Uterus (tissue), 4 donors: ENCODE results near the gene SPIRE2. TPM values are rescaled to one million over a fixed set of nuclear protein-coding genes. Genes with fewer than 3 reads are reported as not detected.
A peak's percentile ranks its signal among the peaks of the same experiment; 100 is the strongest.

Experiments
- DNase-seq, 2 donors: peaks; one replicate each; pipeline ENCODE4 v3.0.0-alpha.2; 2019 to 2020
- H3K27ac ChIP-seq, 2 donors: fragments of 200-600 bp; sonication (generic); 1 replicate in 1 of 2; 2 replicates in 1 of 2; pipeline ENCODE4 v1.5.1; 2016 to 2018
- H3K27me3 ChIP-seq, 2 donors: fragments of 200-600 bp; sonication (generic); one replicate each; pipeline ENCODE4 v1.5.1; 2018 to 2019; ENCODE audit warnings: control low read depth in 1 of 2
- H3K36me3 ChIP-seq, 2 donors: fragments of 200-600 bp; sonication (generic); one replicate each; pipeline ENCODE4 v1.5.1; 2019; ENCODE audit warnings: control low read depth in 1 of 2
- H3K4me1 ChIP-seq, 2 donors: fragments of 200-600 bp; sonication (generic); one replicate each; pipeline ENCODE4 v1.5.1; 2018 to 2019; ENCODE audit warnings: control low read depth in 1 of 2
- H3K4me3 ChIP-seq, 2 donors: fragments of 200-600 bp; sonication (generic); 1 replicate in 1 of 2; 2 replicates in 1 of 2; pipeline ENCODE4 v1.5.1; 2018 to 2019; ENCODE audit warnings: mild to moderate bottlenecking in 1 of 2
- H3K9me3 ChIP-seq, 2 donors: fragments of 200-600 bp; sonication (generic); one replicate each; pipeline ENCODE4 v1.5.1; 2019; ENCODE audit warnings: control low read depth in 1 of 2
- CTCF ChIP-seq, 4 experiments: fragments of 200-600 bp in 2 of 4; fragments of 450-650 bp in 2 of 4; sonication (generic) in 2 of 4; IDR thresholded peaks; one replicate each; pipeline ENCODE4 v1.5.1; 2016 to 2019; ENCODE audit warnings: antibody characterized with exemption in 4 of 4, mild to moderate bottlenecking in 2 of 4, moderate library complexity in 1 of 4
- POLR2A ChIP-seq, 2 donors: fragments of 450-650 bp; IDR thresholded peaks; one replicate each; pipeline ENCODE4 v1.6.1; 2016; ENCODE audit warnings: antibody characterized with exemption in 2 of 2, mild to moderate bottlenecking in 1 of 2, moderate library complexity in 1 of 2
- intact Hi-C: fragments of 100-400 bp; cut with DNase I; formaldehyde crosslinking; loops from one replicate; pipeline ENCODE4 v1.15.1; 2023; ENCODE audit warnings: low total_unique reads
- total RNA-seq, 4 donors: library from RNA; depleted of rRNA in 3 of 4; stranded (reverse); fragments of >200 nt in 3 of 4; gene quantifications; one replicate each; pipeline versions ENCODE4 v1.1.0 to v1.2.4, GENCODE V29; 2014 to 2023
- donor health status: DM: yes; HTN: yes; CAD: no.

The SPIRE2 gene
- total RNA-seq, 4 donors from 2014 or later: 1.2 to 7.5 (median 3.3) TPM

- Histone ChIP-seq H3K4me1 (no peaks in the 10 kb centered on the region), H3K27me3 (no peaks in the 10 kb centered on the region), H3K36me3 (no peaks in the 10 kb centered on the region), H3K9me3 (peaks cover 0 to 6% of the 10 kb centered on the region in 2 donors), H3K27ac (peak overlapping the region; percentile 32 to 64), H3K4me3 (no peak overlapping the region)
- no peak for TF ChIP-seq POLR2A (IDR thresholded peaks at IDR 0.05)
- TF ChIP-seq CTCF (IDR thresholded peaks at IDR 0.05): no peak
- DNase-seq: no peak
- intact Hi-C loops: no loop called here
Measured at GRCh38 chr16:89864527-89864820, 36.2 kb downstream of the SPIRE2 start.

GRCh38 chr16:89867918-89868317, 39.6 kb downstream of the SPIRE2 start:
- TF ChIP-seq CTCF (IDR thresholded peaks at IDR 0.05): no peak
- TF ChIP-seq POLR2A (IDR thresholded peaks at IDR 0.05): no peak
- intact Hi-C loops: no loop called here
- H3K27ac ChIP-seq: no peak overlapping the region
- H3K4me3 ChIP-seq: no peak overlapping the region
- DNase-seq: no peak
- peaks cover 0 to 6% of the 10 kb centered on the region in 2 donors for H3K4me1 ChIP-seq
- H3K36me3 ChIP-seq: no peaks in the 10 kb centered on the region
- no peaks in the 10 kb centered on the region for H3K27me3 ChIP-seq
- H3K9me3 ChIP-seq: peaks cover 0 to 6% of the 10 kb centered on the region in 2 donors

GRCh38 chr16:89869911-89870310, 41.6 kb downstream of the SPIRE2 start:
- no peak for DNase-seq
- no peak for TF ChIP-seq CTCF (IDR thresholded peaks at IDR 0.05)
- no peak for TF ChIP-seq POLR2A (IDR thresholded peaks at IDR 0.05)
- no peak overlapping the region for H3K4me3 ChIP-seq
- H3K27me3 ChIP-seq: no peaks in the 10 kb centered on the region
- no peak overlapping the region for H3K27ac ChIP-seq
- H3K36me3 ChIP-seq: no peaks in the 10 kb centered on the region
- peaks cover 0 to 12% of the 10 kb centered on the region in 2 donors for H3K4me1 ChIP-seq
- intact Hi-C loops: no loop called here
- peaks cover 0 to 6% of the 10 kb centered on the region in 2 donors for H3K9me3 ChIP-seq

- H3K36me3 ChIP-seq: no peaks in the 10 kb centered on the region
- H3K4me1 ChIP-seq: peaks cover 0 to 12% of the 10 kb centered on the region in 2 donors
- H3K27ac ChIP-seq: no peak overlapping the region
- no peak overlapping the region for H3K4me3 ChIP-seq
- H3K27me3 ChIP-seq: no peaks in the 10 kb centered on the region
- no peak for TF ChIP-seq POLR2A (IDR thresholded peaks at IDR 0.05)
- no peak for TF ChIP-seq CTCF (IDR thresholded peaks at IDR 0.05)
- intact Hi-C loops: no loop called here
- H3K9me3 ChIP-seq: peaks cover 0 to 6% of the 10 kb centered on the region in 2 donors
- DNase-seq: no peak
Measured at GRCh38 chr16:89870440-89870839, 42.2 kb downstream of the SPIRE2 start.

GRCh38 chr16:89871895-89872294, 43.6 kb downstream of the SPIRE2 start:
- H3K4me1 ChIP-seq: peaks cover 0 to 12% of the 10 kb centered on the region in 2 donors
- no peak for TF ChIP-seq POLR2A (IDR thresholded peaks at IDR 0.05)
- no peak for TF ChIP-seq CTCF (IDR thresholded peaks at IDR 0.05)
- H3K27me3 ChIP-seq: no peaks in the 10 kb centered on the region
- peaks cover 0 to 6% of the 10 kb centered on the region in 2 donors for H3K9me3 ChIP-seq
- no peak overlapping the region for H3K4me3 ChIP-seq
- intact Hi-C loops: no loop called here
- no peak for DNase-seq
- no peak overlapping the region for H3K27ac ChIP-seq
- no peaks in the 10 kb centered on the region for H3K36me3 ChIP-seq
